NB4 (cell line): ENCODE results near the gene GARNL3.

ENCODE experiments used
- MYC ChIP-seq: IDR thresholded peaks from 2 replicates; pipeline ENCODE4 v1.6.1; 2011; ENCODE audit warnings: low read depth, low read length
- POLR2A ChIP-seq: IDR thresholded peaks from 2 replicates; pipeline ENCODE4 v1.6.1; 2011; ENCODE audit warnings: mild to moderate bottlenecking; ENCODE audit not compliant: insufficient read length; ENCODE audit errors: extremely low read depth
- TF ChIP-seq, protein P1 (sequence below): IDR thresholded peaks from one replicate; pipeline ENCODE4 v1.5.1; 2012; ENCODE audit warnings: low read depth, low read length
- TF ChIP-seq, protein P2 (sequence below): IDR thresholded peaks from 2 replicates; pipeline ENCODE4 v1.6.1; 2011; ENCODE audit warnings: low read depth, low read length

DNA sequence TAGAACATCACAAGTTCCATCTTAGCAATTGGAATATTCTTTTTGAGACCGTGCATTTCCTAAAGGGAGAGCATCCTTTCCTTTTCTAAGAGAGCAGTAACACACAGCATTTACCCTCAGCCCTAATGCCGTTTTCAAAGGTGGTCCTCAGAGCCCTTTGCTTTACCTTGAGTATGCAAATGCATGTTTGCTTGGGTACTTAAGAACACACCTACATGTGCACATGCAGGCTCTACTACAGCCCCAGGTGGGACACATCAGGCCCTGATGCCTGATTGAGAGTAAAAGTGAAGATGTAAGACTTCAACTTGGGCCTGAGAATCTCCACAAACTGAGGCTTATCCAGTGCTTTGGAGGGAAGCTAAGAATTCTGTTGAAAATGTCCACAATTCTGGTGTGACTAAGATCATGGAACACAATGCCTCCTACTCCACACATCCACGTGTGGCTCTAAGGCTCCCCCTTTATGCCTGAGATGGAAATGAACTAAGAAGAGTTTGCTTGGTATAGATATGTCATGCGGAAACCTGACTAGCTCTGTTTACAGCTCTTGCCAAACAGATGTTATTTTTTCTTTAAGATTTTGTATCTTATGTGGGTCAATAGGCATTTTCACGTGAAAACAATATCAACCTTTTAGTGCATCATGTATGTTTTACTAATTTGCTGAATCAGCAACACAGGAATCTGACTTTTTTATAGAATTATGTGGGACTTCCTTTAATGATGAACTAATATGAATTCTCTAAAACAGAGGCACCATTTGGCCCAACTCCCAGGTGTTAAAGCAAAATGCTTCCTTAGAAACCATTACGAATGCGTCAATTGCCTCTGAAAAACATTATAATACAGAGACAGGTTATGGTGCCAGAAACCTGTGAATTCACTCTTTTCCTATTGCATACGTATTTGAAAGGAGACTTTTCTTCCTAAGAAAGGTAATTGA lies 83.5 kb downstream of the GARNL3 start:
- no peak for TF ChIP-seq POLR2A
- TF ChIP-seq, protein P1, sequence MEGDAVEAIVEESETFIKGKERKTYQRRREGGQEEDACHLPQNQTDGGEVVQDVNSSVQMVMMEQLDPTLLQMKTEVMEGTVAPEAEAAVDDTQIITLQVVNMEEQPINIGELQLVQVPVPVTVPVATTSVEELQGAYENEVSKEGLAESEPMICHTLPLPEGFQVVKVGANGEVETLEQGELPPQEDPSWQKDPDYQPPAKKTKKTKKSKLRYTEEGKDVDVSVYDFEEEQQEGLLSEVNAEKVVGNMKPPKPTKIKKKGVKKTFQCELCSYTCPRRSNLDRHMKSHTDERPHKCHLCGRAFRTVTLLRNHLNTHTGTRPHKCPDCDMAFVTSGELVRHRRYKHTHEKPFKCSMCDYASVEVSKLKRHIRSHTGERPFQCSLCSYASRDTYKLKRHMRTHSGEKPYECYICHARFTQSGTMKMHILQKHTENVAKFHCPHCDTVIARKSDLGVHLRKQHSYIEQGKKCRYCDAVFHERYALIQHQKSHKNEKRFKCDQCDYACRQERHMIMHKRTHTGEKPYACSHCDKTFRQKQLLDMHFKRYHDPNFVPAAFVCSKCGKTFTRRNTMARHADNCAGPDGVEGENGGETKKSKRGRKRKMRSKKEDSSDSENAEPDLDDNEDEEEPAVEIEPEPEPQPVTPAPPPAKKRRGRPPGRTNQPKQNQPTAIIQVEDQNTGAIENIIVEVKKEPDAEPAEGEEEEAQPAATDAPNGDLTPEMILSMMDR: no peak
- no peak for TF ChIP-seq MYC
- TF ChIP-seq, protein P2, sequence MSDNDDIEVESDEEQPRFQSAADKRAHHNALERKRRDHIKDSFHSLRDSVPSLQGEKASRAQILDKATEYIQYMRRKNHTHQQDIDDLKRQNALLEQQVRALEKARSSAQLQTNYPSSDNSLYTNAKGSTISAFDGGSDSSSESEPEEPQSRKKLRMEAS: no peak
